Rectal smooth muscle tissue (tissue), 1 donor: Measurements from ENCODE around the gene ZNF354C.

Experiments
- H3K27ac ChIP-seq: one replicate; pipeline ENCODE4 v1.7.0; 2013; ENCODE audit warnings: low read depth, low read length, inconsistent platforms
- H3K27me3 ChIP-seq: one replicate; pipeline ENCODE4 v1.7.0; 2013; ENCODE audit warnings: low read length; ENCODE audit not compliant: control insufficient read depth, insufficient read depth
- H3K36me3 ChIP-seq: one replicate; pipeline ENCODE4 v1.7.0; 2013; ENCODE audit warnings: low read length; ENCODE audit not compliant: control insufficient read depth, insufficient read depth
- H3K4me1 ChIP-seq: one replicate; pipeline ENCODE4 v1.7.0; 2013; ENCODE audit warnings: low read length; ENCODE audit not compliant: control insufficient read depth, insufficient read depth
- H3K4me3 ChIP-seq: one replicate; pipeline ENCODE4 v1.7.0; 2013; ENCODE audit warnings: low read length
- H3K9ac ChIP-seq: one replicate; pipeline ENCODE4 v1.7.0; 2013; ENCODE audit warnings: low read length

Gene ZNF354C

DNA sequence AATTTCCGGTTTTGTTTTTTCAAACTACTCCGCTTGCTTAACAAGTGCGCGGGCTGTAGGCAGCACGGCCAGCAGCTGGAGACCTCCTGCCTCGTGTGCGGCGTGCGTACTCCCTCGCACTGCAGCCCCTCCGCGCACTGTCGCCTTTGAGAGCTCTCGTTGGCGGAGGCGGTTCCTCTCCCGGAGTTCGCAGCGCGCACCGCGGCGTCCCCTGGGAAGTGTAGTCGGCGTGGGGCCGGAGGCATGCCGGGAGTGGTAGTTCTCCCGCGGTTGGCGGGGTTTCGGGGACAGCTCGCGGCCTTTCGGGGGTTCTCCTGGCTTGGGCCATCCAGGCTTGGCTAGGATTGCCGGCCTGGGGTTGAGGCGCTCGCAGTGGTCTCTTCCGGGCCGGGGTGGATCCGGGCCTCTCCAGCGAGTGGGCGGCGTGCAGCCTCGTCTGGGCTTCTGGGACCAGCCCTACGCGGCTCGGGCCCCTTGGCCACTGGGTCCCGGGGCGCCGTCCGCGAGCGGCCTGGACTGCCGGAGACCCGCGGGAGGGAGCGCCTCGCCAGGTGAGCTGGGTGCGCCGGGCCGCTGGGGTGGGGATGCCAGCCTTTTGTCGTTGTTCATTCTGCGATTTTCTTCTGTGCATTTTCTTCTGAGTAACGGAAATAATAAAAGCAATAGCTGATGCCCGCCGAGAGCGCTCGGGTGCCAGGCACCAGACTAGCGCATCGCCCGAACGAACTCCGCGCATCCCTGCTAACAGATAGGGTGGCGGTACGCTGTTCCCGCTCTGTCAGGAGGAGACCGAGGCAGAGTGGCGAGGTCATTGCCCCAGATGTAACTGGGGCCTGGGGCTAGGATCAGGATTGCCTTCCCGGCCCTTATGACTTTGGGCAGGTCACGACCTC is at the start of gene ZNF354C:
Gene ZNF354C (plus strand): TSS at position 258 of the 893 bp plus-strand sequence. CDS start 1,696 bp downstream, outside the sequence.
- peak within 1 kb of the TSS; percentile 85 for H3K4me3 ChIP-seq
- peaks cover 3% of the 10 kb centered on the region for H3K36me3 ChIP-seq
- peaks cover 4% of the 10 kb centered on the region for H3K4me1 ChIP-seq
- peak within 1 kb of the TSS; percentile 69 for H3K27ac ChIP-seq
- peak within 1 kb of the TSS; percentile 53 for H3K9ac ChIP-seq
- no peaks in the 10 kb centered on the region for H3K27me3 ChIP-seq

GRCh38 chr5:179023528-179024189 is 36.5 kb upstream of the ZNF354C start, which contains the start of gene ZNF879:
Gene ZNF879 (plus strand): TSS chr5:179023804. CDS start chr5:179025005, 1,201 bp downstream.
- Histone ChIP-seq H3K36me3 (peaks cover 21% of the 10 kb centered on the region), H3K4me3 (peak within 1 kb of the TSS; percentile 83), H3K27ac (peak within 1 kb of the TSS; percentile 84), H3K4me1 (peaks cover 5% of the 10 kb centered on the region), H3K27me3 (no peaks in the 10 kb centered on the region), H3K9ac (no peak within 1 kb of the TSS)

- Histone ChIP-seq H3K9ac (no peak overlapping the region), H3K4me3 (no peak overlapping the region), H3K27ac (no peak overlapping the region), H3K27me3 (no peaks in the 10 kb centered on the region), H3K4me1 (no peaks in the 10 kb centered on the region), H3K36me3 (peaks cover 51% of the 10 kb centered on the region)
Measured at GRCh38 chr5:179033004-179033580, 27.1 kb upstream of the ZNF354C start.

DNA sequence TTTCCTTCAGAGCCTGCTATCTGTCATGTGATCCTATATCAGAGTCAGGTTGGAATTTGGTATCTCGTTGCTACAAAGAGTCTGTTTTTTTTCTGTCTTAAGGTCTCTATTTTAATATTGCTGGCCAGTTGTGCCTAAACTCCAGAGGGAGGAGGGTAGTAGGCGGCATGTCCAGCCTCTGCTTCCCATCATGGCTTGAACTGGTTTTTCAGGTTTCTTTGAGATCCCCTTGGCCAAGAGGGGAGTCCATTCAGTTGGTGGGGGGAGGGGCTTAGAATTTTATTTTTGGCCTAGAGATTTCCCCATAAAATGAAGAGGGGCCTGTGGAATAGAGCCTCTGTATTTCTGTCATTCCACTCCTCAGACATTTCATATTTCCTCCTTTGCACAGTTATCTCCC is 15.4 kb upstream of the ZNF354C start:
- no peaks in the 10 kb centered on the region for H3K27me3 ChIP-seq
- H3K9ac ChIP-seq = no peak overlapping the region
- H3K4me1 ChIP-seq = no peaks in the 10 kb centered on the region
- no peaks in the 10 kb centered on the region for H3K36me3 ChIP-seq
- H3K4me3 ChIP-seq = no peak overlapping the region
- no peak overlapping the region for H3K27ac ChIP-seq

- H3K9ac ChIP-seq = no peak overlapping the region
- no peak overlapping the region for H3K4me3 ChIP-seq
- no peaks in the 10 kb centered on the region for H3K36me3 ChIP-seq
- H3K27ac ChIP-seq = no peak overlapping the region
- H3K4me1 ChIP-seq = no peaks in the 10 kb centered on the region
- no peaks in the 10 kb centered on the region for H3K27me3 ChIP-seq
Measured at GRCh38 chr5:179051784-179052183, 8.4 kb upstream of the ZNF354C start.

DNA sequence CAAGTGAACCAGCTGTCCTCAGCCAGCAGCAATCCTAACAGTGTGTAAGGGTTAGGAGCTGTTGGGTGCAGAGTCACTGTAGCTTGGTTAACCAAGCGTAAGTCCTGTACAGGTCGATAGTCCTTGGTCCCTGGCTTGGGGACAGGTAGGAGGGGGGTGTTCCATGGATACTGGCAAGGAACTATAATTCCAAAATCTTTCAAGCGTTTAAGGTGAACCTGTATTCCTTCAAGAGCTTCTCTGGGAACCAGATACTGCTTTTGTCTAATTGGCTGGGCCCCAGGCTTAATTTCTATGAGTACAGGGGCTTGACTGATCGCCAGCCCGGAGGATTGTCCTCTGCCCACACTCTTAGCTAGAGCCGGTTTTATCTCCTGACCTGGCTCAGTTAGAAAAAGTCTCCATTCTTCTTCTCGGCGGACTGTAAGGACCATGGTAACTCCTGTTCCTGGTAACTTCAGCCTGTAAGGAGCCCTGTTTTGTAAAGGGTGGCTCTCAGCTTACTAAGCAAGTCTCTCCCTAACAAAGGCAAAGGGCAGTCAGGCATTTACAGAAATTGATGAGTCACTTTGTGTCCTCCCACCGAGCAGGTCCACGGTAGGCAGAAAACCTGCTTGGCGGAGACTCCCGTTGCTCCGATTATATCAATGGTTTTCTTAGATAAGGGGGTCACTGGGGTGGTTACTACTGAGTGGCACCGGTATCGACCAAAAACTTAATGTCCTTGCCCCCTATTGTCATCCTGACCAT is 6.0 kb upstream of the ZNF354C start:
- Histone ChIP-seq H3K4me1 (no peaks in the 10 kb centered on the region), H3K27me3 (no peaks in the 10 kb centered on the region), H3K4me3 (no peak overlapping the region), H3K36me3 (no peaks in the 10 kb centered on the region), H3K9ac (no peak overlapping the region), H3K27ac (no peak overlapping the region)

GRCh38 chr5:179054876-179055275 is 5.3 kb upstream of the ZNF354C start:
- Histone ChIP-seq H3K4me1 (no peaks in the 10 kb centered on the region), H3K4me3 (no peak overlapping the region), H3K27ac (no peak overlapping the region), H3K36me3 (no peaks in the 10 kb centered on the region), H3K27me3 (no peaks in the 10 kb centered on the region), H3K9ac (no peak overlapping the region)

DNA sequence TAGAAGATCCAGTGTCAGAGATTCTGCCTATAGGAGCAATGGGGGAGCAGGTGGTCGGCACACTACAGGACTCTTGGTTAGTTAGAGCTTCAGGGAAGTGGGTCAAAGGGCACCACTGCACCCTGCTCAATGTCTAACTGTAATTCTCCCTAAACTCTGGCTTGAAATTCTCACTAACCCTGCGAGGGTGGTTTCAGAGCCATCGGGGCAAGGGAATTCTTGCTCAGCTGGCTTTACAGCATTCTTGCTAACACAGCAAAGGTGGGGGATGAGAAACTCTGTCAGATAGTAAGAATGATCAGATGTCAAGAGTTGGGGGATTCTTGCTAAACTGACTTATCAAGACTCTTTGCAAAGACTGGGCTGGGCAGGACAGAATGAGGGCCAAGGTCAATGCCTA is 4.7 kb upstream of the ZNF354C start:
- no peaks in the 10 kb centered on the region for H3K36me3 ChIP-seq
- no peaks in the 10 kb centered on the region for H3K4me1 ChIP-seq
- no peak overlapping the region for H3K4me3 ChIP-seq
- no peak overlapping the region for H3K27ac ChIP-seq
- no peak overlapping the region for H3K9ac ChIP-seq
- H3K27me3 ChIP-seq = no peaks in the 10 kb centered on the region

GRCh38 chr5:179055841-179056240 is 4.3 kb upstream of the ZNF354C start:
- Histone ChIP-seq H3K9ac (no peak overlapping the region), H3K36me3 (no peaks in the 10 kb centered on the region), H3K4me3 (no peak overlapping the region), H3K4me1 (peaks cover 2% of the 10 kb centered on the region), H3K27me3 (no peaks in the 10 kb centered on the region), H3K27ac (no peak overlapping the region)

DNA sequence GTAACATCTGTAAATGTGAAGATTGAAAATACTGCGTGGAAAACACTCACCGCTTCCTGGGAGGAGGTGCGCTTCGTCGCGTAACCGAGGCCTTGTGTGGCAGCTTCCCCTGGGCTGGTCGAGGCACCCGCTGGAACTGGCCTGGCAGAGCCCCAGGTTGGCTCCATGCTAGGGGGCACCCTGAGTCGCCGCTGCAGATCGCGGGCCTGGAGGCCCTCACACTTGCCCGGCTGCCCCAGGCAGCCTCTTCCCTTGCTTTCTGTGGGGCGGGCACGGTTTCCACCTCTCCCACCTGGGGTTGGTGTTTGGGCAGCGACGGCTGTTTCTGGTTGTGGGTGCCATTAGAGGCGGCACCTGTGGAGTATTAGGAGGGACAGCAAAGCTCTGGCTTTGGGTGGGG is 852 bp downstream of the ZNF354C start:
- Histone ChIP-seq H3K9ac (peak overlapping the region; percentile 32), H3K4me1 (peaks cover 4% of the 10 kb centered on the region), H3K4me3 (peak overlapping the region; percentile 85), H3K36me3 (peaks cover 6% of the 10 kb centered on the region), H3K27ac (peak overlapping the region; percentile 69), H3K27me3 (no peaks in the 10 kb centered on the region)

DNA sequence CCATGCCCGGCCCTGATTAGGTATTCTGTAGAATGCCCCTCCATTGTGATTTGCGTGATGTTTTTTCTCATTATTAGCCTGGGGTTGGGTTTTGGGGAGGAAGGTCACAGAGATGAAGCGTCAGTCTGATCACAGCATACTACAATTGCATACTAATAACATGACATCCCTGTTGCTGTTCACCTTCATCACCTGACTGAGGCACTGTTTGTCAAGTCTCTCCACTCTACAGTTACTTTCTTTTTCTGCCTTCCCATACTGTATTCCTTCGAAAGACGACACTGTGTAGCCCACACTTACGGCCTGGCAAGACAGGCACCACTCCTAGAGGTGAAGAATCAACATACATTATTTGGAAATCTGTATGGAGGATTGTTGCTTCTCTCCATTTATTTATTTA is 5.5 kb downstream of the ZNF354C start:
- H3K27ac ChIP-seq = no peak overlapping the region
- H3K4me3 ChIP-seq = no peak overlapping the region
- H3K9ac ChIP-seq = no peak overlapping the region
- no peaks in the 10 kb centered on the region for H3K27me3 ChIP-seq
- H3K36me3 ChIP-seq = peaks cover 10% of the 10 kb centered on the region
- H3K4me1 ChIP-seq = peaks cover 3% of the 10 kb centered on the region
